ENCODE data around the gene TRIM62.
"Not testable (repeated sequence)": the region's sequence is repeated elsewhere in the genome, so short reads cannot be mapped to it uniquely, and the experiment has no call there.

TRIM62 gene

GRCh38 chr1:33158366-33158765 lies 23.5 kb downstream of the TRIM62 start:
- no peak for DNase-seq

DNA sequence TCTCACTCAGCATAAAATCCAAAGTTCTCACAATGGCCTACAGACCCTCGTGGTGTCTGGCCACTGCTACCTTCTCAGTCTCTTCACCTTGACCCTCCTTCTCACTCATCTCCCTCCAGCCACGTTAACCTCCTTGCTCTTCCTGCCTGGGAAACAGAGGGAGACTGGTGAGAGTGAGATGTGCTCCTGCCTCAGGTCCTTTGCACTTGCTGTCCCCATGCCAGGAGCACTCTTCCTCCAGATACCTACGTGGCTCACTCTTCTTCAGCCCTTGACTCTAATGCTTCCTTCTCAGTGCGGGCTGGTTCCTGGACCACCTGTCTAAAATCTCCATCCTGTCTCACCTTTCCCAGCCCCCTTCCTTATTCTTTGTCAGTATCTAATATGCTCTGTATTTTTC lies 24.7 kb downstream of the TRIM62 start:
- DNase-seq, result no peak

GRCh38 chr1:33155877-33156538 lies 25.8 kb downstream of the TRIM62 start:
- DNase-seq, result no peak

- no peak for DNase-seq
Observed at GRCh38 chr1:33153650-33154049, 28.2 kb downstream of the TRIM62 start.

DNA sequence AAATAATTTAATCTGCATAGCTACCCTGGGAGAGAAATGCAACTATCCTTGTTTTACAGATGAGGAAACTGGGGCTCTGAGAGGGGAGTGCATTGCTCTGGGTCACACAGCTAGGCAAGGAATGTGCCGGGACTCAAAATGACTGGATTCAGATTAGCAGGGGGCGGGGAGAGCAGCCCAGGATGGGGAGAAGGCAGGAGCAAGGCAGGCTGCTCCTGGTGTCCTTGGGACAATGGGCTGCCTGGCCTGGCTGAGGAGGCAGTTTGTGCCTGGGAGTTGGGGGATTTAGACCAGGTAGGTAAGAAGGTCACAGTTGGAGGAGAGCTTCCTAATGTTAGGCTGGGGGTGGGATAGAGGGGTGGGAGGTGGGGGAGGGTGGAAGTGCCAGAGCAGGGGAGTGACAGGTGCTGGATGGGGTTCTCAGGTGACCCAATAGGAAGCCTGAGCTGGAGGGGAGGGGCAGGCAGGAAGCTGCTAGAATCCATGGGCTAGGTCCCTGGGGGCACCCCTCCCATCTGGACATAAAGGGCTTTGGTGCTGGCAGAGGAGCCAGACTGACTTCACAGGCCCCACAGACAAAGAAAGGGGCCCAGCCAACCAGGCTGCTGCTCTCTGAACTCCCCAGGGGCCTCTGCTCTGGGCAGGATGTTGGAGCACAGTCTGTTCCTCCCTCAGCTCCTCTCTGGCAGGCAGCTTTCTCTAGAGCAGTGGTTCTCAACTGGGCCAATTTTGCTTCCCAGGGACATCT lies 29.0 kb downstream of the TRIM62 start:
- DNase-seq, result no peak

- DNase-seq, result no peak
Observed at GRCh38 chr1:33151116-33151515, 30.7 kb downstream of the TRIM62 start.

DNA sequence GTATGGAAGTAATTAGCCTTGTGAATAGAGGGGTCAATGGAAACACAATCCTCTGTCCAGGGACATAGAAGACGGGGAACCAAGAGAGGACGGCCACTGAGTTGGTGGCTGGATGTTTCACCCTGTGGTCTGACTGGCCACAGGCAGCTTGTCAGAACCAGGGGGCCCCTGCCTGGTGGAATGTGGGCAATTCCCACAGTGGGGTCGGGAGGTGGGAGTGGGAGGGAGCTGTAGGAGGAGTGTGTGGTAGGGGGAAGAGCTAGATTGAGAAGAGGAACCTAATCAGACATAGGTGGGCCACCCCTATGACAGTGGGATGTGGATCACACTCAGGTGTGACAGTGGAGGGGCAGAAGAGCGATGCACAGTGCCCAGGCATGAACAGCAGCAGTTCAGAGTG lies 31.3 kb downstream of the TRIM62 start:
- DNase-seq, result no peak

DNA sequence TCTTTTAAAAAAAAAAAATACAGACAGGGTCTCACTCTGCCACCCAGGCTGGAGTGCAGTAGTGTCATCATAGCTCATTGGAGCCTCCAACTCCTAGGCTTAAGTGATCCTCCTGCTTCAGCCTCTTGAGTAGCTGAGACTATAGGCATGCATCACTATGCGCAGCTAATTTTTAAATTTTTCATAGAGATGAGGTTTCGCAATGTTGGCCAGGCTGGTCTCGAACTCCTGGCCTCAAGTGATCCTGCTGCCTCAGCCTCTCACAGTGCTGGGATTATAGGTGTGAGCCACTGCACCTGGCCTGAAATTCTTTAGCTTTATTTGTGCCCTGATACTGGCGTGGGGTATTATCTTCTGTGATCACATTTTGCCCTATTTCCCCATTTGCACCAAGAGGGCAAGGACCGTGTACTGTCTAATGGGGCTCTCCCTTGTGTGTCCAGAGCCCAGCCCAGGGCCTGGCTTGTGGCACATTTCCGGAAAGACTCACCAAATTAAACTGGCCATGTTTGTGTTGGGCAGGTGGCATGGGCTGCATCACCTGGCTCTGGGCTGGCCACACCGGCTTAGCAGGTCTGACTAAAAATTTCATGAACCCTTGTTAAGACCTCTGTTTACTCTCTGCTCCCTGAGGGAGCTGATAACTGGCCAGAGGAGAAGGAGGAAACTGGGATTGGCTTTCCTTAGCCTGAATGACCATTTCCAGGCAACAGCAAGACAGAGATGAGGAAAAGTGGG lies 32.2 kb downstream of the TRIM62 start:
- no peak for DNase-seq

- no peak for DNase-seq
Observed at GRCh38 chr1:33148615-33149014, 33.2 kb downstream of the TRIM62 start.

DNA sequence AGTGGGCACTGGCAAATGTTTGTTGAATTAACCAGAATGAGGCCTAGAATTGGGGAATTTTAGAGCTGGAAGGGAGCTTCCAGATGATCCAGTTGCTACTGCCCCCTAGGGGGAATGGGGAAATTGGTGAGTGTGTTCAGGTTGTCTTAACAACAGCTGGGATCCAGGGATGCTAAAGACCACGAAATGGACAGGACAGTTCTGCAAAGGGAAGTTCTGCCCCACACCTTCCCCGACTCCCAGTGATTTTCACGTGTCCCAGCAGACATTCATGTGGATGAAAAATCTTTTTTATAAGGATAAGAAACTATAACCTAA lies 33.9 kb downstream of the TRIM62 start:
- no peak for DNase-seq

DNA sequence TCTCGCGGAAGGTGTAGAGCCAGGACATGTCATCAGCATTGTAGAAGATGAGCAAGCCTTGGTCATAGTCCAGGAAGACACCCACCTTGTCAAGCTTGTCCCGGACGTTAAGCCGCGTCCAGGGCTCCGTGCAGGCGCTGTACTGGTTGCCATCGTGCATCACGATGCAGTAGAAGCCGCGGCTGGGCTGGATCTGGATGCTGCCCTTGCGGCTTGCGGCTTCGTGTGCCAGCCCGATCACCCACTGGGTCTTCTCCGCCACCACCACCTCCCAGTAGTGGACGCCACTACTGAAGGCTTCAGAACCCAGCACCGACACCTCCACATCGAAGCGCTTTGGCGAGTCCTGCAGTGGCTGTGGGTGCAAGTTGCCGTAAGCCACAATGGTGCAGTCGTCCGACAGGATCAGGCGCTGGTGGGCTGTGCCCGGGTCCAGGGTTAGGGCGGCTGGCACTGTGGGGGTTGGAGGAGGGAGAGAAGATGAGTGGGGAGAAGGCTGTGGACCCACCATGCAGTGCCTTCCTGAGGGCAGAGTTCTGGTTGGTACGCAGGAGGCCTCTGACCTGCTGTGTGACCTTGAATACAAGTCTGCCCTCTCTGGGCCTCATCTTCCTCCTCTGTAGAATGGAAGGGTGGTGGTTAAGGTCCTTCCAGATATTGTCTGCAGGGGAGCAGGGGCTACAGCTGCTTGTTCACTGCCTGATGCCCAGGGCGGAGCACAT lies 34.4 kb downstream of the TRIM62 start:
- DNase-seq, result no peak

DNA sequence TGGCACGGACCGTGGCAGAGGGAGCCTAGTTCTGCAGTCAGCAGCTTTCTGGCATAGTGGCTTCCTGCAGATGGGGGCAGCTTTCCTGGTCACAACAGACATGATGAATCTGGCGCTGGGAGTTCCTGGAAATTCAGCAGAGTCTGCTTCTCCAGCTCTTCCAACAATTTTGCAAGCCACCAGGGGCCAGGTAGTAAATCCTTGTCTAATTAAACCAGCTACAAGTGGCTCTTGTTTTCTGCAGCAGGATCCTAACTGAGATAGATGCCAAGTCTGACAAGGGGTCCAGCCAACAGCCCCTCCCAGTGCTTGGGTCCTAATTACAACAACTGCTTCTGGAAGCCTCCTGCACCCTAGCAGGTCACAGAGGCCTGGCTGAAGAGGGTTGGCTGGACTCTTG lies 35.8 kb downstream of the TRIM62 start:
- DNase-seq, result no peak

GRCh38 chr1:33143698-33144097 lies 38.1 kb downstream of the TRIM62 start:
- DNase-seq, result no peak

DNA sequence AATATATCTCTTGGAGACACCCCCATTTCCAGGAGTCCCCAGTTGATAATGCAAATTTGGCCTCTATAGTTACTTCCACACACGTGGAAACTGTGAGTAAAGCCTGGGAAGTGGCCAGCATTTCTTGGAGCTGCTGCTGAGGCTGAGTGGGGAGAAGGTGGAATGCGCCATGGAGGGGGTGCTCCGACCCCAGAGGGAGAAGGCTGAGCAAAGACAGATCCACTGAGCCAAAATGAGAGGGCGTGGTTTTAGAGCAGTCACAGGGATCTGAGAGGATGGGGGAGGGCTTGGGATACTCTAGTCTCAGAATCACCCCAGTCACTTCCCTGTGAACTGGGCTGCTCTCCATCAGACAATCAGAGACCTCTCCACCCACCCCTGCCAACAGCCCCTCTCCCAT lies 38.7 kb downstream of the TRIM62 start:
- DNase-seq, result no peak

- no peak for DNase-seq
Observed at GRCh38 chr1:33142483-33143064, 39.3 kb downstream of the TRIM62 start.

DNA sequence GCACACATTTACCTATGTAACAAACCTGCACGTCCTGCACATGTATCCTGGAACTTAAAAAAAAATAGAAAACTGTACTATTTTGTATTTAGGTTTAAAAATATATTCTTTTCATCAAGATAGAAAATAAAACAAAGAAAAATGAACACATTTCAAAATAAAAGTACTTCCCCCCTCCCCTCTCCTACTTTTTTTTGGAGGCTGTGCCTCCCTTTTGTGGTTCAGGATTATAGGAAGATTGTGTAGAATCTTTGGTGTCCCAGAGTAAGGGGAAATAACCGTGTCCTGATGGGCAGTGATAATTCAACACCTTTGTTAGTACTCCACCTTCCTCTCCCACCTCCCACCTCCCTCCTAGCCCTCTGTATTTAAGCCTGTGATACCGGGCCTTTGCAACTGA lies 40.1 kb downstream of the TRIM62 start:
- DNase-seq, result no peak

- no peak for DNase-seq
Observed at GRCh38 chr1:33141216-33141615, 40.6 kb downstream of the TRIM62 start.

- no peak for DNase-seq
Observed at GRCh38 chr1:33140153-33141149, 41.4 kb downstream of the TRIM62 start.

- DNase-seq, result no peak
Observed at GRCh38 chr1:33137800-33138199, 44.0 kb downstream of the TRIM62 start.

GRCh38 chr1:33136041-33136440 lies 45.8 kb downstream of the TRIM62 start:
- not testable (repeated sequence) for DNase-seq

DNA sequence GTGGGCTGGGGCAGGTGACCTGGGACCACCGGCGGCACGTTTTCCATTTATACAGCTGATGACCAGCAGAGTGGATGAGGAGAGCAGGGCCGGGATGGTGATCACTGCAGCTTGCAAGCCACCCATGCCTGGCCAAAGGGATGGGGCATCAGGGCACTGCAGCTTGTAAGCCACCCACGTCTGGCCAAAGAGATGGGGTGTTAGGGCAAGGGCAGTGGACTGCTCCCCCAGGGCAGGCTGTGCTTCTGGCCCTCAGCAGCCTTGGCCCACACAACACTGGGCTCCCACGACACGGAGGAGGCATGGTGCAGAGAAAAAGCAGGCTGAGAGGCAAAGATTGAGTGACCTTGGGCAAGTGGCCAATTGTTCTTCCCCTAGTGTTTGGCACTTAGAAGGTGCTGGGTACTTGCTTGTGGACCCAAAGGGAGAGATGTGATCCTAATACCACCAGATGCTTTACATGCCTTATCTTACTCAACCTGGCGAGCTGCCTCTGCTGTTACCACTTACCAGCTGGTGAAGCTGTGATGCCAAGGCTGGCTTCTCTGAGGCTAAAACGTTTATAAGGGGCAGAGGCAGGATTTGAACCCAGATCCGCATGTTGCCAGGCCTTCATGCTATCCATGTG lies 48.3 kb downstream of the TRIM62 start:
- DNase-seq, result no peak
